ENCODE results near the gene ARMC5. TPM values are rescaled to one million over a fixed set of nuclear protein-coding genes. Genes with fewer than 3 reads are reported as not detected.

The ARMC5 gene
- total RNA-seq, 2 donors from 2014 or later: 9.4 to 12.1 TPM

- no peak for DNase-seq
- H3K27me3 Mint-ChIP-seq (ENCODE audit: insufficient read depth): peaks cover 51% of the 10 kb centered on the region
- H3K27ac Mint-ChIP-seq: no peak overlapping the region
- H3K4me1 ChIP-seq (ENCODE audit: control insufficient read depth, insufficient read depth, low read length): no peaks in the 10 kb centered on the region
- peaks cover 44% of the 10 kb centered on the region for H3K27me3 ChIP-seq (ENCODE audit: control insufficient read depth, insufficient read depth, low read length, poor library complexity, severe bottlenecking)
- H3K4me1 Mint-ChIP-seq: peaks cover 4% of the 10 kb centered on the region
- no peaks in the 10 kb centered on the region for H3K36me3 ChIP-seq (ENCODE audit: control insufficient read depth, insufficient read depth, low read length)
- TF ChIP-seq CTCF (conservative IDR thresholded peaks at IDR 0.05): no peak
- no peaks in the 10 kb centered on the region for H3K9me3 Mint-ChIP-seq
- H3K9me3 ChIP-seq (ENCODE audit: control insufficient read depth, low read length): no peaks in the 10 kb centered on the region
- H3K4me3 Mint-ChIP-seq: no peak overlapping the region
- H3K36me3 Mint-ChIP-seq (ENCODE audit: low read depth): peaks cover 38% of the 10 kb centered on the region
- H3K9ac ChIP-seq (ENCODE audit: extremely low read depth, low read length, poor library complexity, severe bottlenecking): no peak overlapping the region
- no peak overlapping the region for H3K27ac ChIP-seq (ENCODE audit: low read depth, low read length)
- no peak overlapping the region for H3K4me3 ChIP-seq (ENCODE audit: low read length)
- WGBS, 2 experiments (ENCODE audit: insufficient coverage in 1 of 2, insufficient read length in 1 of 2): 94 to 100% methylated on average over 5 to 22 of the region's 22 CpGs
These were observed 30.6 kb downstream of the ARMC5 start for GRCh38 chr16:31489616-31490584.

- H3K9me3 Mint-ChIP-seq: no peaks in the 10 kb centered on the region
- TF ChIP-seq CTCF (conservative IDR thresholded peaks at IDR 0.05): no peak
- H3K36me3 ChIP-seq (ENCODE audit: control insufficient read depth, insufficient read depth, low read length): peaks cover 4% of the 10 kb centered on the region
- no peaks in the 10 kb centered on the region for H3K4me1 ChIP-seq (ENCODE audit: control insufficient read depth, insufficient read depth, low read length)
- no peak overlapping the region for H3K27ac Mint-ChIP-seq
- WGBS, 2 experiments (ENCODE audit: insufficient coverage in 1 of 2, insufficient read length in 1 of 2): 90 to 91% methylated on average over 5 to 8 of the region's 8 CpGs
- H3K27ac ChIP-seq (ENCODE audit: low read depth, low read length): no peak overlapping the region
- DNase-seq: no peak
- H3K9me3 ChIP-seq (ENCODE audit: control insufficient read depth, low read length): no peaks in the 10 kb centered on the region
- peaks cover 24% of the 10 kb centered on the region for H3K27me3 ChIP-seq (ENCODE audit: control insufficient read depth, insufficient read depth, low read length, poor library complexity, severe bottlenecking)
- no peaks in the 10 kb centered on the region for H3K4me1 Mint-ChIP-seq
- no peak overlapping the region for H3K4me3 Mint-ChIP-seq
- H3K36me3 Mint-ChIP-seq (ENCODE audit: low read depth): peaks cover 49% of the 10 kb centered on the region
- H3K4me3 ChIP-seq (ENCODE audit: low read length): no peak overlapping the region
- H3K9ac ChIP-seq (ENCODE audit: extremely low read depth, low read length, poor library complexity, severe bottlenecking): no peak overlapping the region
- peaks cover 31% of the 10 kb centered on the region for H3K27me3 Mint-ChIP-seq (ENCODE audit: insufficient read depth)
These were observed 32.6 kb downstream of the ARMC5 start for GRCh38 chr16:31491778-31492418.

GRCh38 chr16:31493506-31494125, 34.3 kb downstream of the ARMC5 start:
- Histone ChIP-seq H3K4me3 (ENCODE audit: low read length) (no peak overlapping the region), H3K4me1 (ENCODE audit: control insufficient read depth, insufficient read depth, low read length) (no peaks in the 10 kb centered on the region), H3K9me3 (ENCODE audit: control insufficient read depth, low read length) (no peaks in the 10 kb centered on the region), H3K27ac (ENCODE audit: low read depth, low read length) (no peak overlapping the region), H3K9ac (ENCODE audit: extremely low read depth, low read length, poor library complexity, severe bottlenecking) (no peak overlapping the region), H3K27me3 (ENCODE audit: control insufficient read depth, insufficient read depth, low read length, poor library complexity, severe bottlenecking) (peaks cover 7% of the 10 kb centered on the region), H3K36me3 (ENCODE audit: control insufficient read depth, insufficient read depth, low read length) (peaks cover 13% of the 10 kb centered on the region)
- 92 to 100% methylated on average over 9 to 18 of the region's 18 CpGs for WGBS, 2 experiments (ENCODE audit: insufficient coverage in 1 of 2, insufficient read length in 1 of 2)
- peaks cover 62% of the 10 kb centered on the region for H3K36me3 Mint-ChIP-seq (ENCODE audit: low read depth)
- no peak for DNase-seq
- no peaks in the 10 kb centered on the region for H3K9me3 Mint-ChIP-seq
- TF ChIP-seq CTCF (conservative IDR thresholded peaks at IDR 0.05): no peak
- H3K27me3 Mint-ChIP-seq (ENCODE audit: insufficient read depth): peaks cover 14% of the 10 kb centered on the region
- no peak overlapping the region for H3K27ac Mint-ChIP-seq
- H3K4me3 Mint-ChIP-seq: no peak overlapping the region
- no peaks in the 10 kb centered on the region for H3K4me1 Mint-ChIP-seq

Measured in endodermal cell (in vitro differentiated cells).